ENCODE measurements around the gene RGCC.

The RGCC gene

GRCh38 chr13:41453620-41454019, 3.7 kb upstream of the RGCC start:
- no peak for DNase-seq (ENCODE audit: low spot score)

- DNase-seq (ENCODE audit: low spot score): no peak
Measured at GRCh38 chr13:41454170-41454569, 3.2 kb upstream of the RGCC start.

GRCh38 chr13:41455725-41456419, 1.5 kb upstream of the RGCC start:
- no peak for DNase-seq (ENCODE audit: low spot score)

- no peak for DNase-seq (ENCODE audit: low spot score)
Measured at GRCh38 chr13:41457589-41458186, 338 bp downstream of the RGCC start.

GRCh38 chr13:41458187-41458760, 924 bp downstream of the RGCC start:
- DNase-seq (ENCODE audit: low spot score): no peak

- DNase-seq (ENCODE audit: low spot score): no peak
Measured at GRCh38 chr13:41458761-41459431, 1.5 kb downstream of the RGCC start.

- DNase-seq (ENCODE audit: low spot score): no peak
Measured at GRCh38 chr13:41459432-41460073, 2.2 kb downstream of the RGCC start.

GRCh38 chr13:41460074-41460465, 2.7 kb downstream of the RGCC start:
- DNase-seq (ENCODE audit: low spot score): no peak

GRCh38 chr13:41460930-41461329, 3.6 kb downstream of the RGCC start:
- DNase-seq (ENCODE audit: low spot score): no peak

GRCh38 chr13:41461527-41462139, 4.3 kb downstream of the RGCC start:
- DNase-seq (ENCODE audit: low spot score): no peak

GRCh38 chr13:41462427-41462826, 5.1 kb downstream of the RGCC start:
- no peak for DNase-seq (ENCODE audit: low spot score)

GRCh38 chr13:41463838-41464602, 6.7 kb downstream of the RGCC start:
- no peak for DNase-seq (ENCODE audit: low spot score)

GRCh38 chr13:41465241-41465847, 8.0 kb downstream of the RGCC start:
- no peak for DNase-seq (ENCODE audit: low spot score)

- DNase-seq (ENCODE audit: low spot score): no peak
Measured at GRCh38 chr13:41465898-41466320, 8.6 kb downstream of the RGCC start.

GRCh38 chr13:41467425-41467945, 10.1 kb downstream of the RGCC start:
- DNase-seq (ENCODE audit: low spot score): no peak

- no peak for DNase-seq (ENCODE audit: low spot score)
Measured at GRCh38 chr13:41468631-41469030, 11.3 kb downstream of the RGCC start.

- DNase-seq (ENCODE audit: low spot score): no peak
Measured at GRCh38 chr13:41470196-41470595, 12.8 kb downstream of the RGCC start.

- no peak for DNase-seq (ENCODE audit: low spot score)
Measured at GRCh38 chr13:41471785-41472184, 14.4 kb downstream of the RGCC start.

GRCh38 chr13:41487222-41487621, 29.9 kb downstream of the RGCC start:
- DNase-seq (ENCODE audit: low spot score): no peak

GRCh38 chr13:41488124-41488523, 30.8 kb downstream of the RGCC start:
- DNase-seq (ENCODE audit: low spot score): no peak
